ENCODE results near the gene PDCD1LG2. TPM values are rescaled to one million over a fixed set of nuclear protein-coding genes. Genes with fewer than 3 reads are reported as not detected.
A peak's percentile ranks its signal among the peaks of the same experiment; 100 is the strongest.

Gene PDCD1LG2
- total RNA-seq, 1 donor from 2014 or later: 8.8 TPM

DNA sequence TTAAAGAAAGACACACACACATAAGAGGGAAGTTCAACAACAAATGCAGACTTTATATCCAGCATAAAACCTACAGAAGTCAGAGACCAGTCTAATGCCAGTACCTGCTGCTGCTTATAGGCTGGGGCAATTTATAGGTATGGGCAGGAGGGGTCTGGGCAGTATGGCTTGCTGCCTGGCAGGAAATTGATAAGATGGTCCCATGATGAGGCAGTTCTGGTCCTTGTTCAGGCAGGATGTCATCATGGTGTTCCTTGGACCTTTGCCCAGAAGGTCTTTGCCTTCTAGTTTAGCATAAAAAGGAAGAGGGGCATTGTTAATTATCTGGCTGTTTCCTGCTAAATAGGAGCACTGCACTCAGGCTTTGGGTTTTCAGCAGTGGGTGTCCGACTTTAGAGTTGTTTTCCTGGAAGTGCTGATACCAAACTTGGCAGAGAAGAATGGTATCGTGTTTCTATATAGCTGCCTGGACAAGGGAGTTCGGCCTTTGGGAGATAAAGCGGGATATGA, 10.4 kb upstream of the PDCD1LG2 start:
- Mint-ChIP-seq H3K36me3 (ENCODE audit: low read depth, unreplicated experiment) (no peaks in the 10 kb centered on the region), H3K27ac (ENCODE audit: unreplicated experiment) (peak overlapping the region; percentile 48), H3K4me1 (ENCODE audit: low read depth, unreplicated experiment) (peaks cover 9% of the 10 kb centered on the region), H3K4me3 (ENCODE audit: unreplicated experiment) (no peak overlapping the region), H3K27me3 (ENCODE audit: low read depth, unreplicated experiment) (no peaks in the 10 kb centered on the region), H3K9me3 (ENCODE audit: unreplicated experiment) (peaks cover 5% of the 10 kb centered on the region)
- Histone ChIP-seq H3K27ac (ENCODE audit: low read depth, low read length) (peak overlapping the region; percentile 16), H3K4me1 (ENCODE audit: insufficient read depth, low read length) (peaks cover 15% of the 10 kb centered on the region), H3K36me3 (ENCODE audit: insufficient read depth, low read length) (no peaks in the 10 kb centered on the region), H2AFZ (ENCODE audit: low read depth, low read length) (peak overlapping the region; percentile 22), H3K9me3 (ENCODE audit: insufficient read depth, low read depth, low read length) (no peaks in the 10 kb centered on the region), H3K4me3 (ENCODE audit: insufficient read depth, low read depth, low read length) (no peak overlapping the region), H3K4me2 (ENCODE audit: low read length) (peak overlapping the region; percentile 46), H3K9ac (ENCODE audit: low read length) (no peak overlapping the region), H3K79me2 (ENCODE audit: insufficient read depth, low read length) (no peaks in the 10 kb centered on the region), H3K27me3 (ENCODE audit: insufficient read depth, low read length) (no peaks in the 10 kb centered on the region), H4K20me1 (ENCODE audit: insufficient read depth, low read length) (no peaks in the 10 kb centered on the region)
- TF ChIP-seq, protein P1, sequence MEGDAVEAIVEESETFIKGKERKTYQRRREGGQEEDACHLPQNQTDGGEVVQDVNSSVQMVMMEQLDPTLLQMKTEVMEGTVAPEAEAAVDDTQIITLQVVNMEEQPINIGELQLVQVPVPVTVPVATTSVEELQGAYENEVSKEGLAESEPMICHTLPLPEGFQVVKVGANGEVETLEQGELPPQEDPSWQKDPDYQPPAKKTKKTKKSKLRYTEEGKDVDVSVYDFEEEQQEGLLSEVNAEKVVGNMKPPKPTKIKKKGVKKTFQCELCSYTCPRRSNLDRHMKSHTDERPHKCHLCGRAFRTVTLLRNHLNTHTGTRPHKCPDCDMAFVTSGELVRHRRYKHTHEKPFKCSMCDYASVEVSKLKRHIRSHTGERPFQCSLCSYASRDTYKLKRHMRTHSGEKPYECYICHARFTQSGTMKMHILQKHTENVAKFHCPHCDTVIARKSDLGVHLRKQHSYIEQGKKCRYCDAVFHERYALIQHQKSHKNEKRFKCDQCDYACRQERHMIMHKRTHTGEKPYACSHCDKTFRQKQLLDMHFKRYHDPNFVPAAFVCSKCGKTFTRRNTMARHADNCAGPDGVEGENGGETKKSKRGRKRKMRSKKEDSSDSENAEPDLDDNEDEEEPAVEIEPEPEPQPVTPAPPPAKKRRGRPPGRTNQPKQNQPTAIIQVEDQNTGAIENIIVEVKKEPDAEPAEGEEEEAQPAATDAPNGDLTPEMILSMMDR (IDR thresholded peaks at IDR 0.05; ENCODE audit: insufficient read depth, low read depth, low read length): no peak
- no peak for TF ChIP-seq EZH2 (IDR thresholded peaks at IDR 0.05; ENCODE audit: insufficient read depth, low read length)
- DNase-seq (ENCODE audit: low read depth) (peak; percentile 49), FAIRE-seq (peak; percentile 26)

DNA sequence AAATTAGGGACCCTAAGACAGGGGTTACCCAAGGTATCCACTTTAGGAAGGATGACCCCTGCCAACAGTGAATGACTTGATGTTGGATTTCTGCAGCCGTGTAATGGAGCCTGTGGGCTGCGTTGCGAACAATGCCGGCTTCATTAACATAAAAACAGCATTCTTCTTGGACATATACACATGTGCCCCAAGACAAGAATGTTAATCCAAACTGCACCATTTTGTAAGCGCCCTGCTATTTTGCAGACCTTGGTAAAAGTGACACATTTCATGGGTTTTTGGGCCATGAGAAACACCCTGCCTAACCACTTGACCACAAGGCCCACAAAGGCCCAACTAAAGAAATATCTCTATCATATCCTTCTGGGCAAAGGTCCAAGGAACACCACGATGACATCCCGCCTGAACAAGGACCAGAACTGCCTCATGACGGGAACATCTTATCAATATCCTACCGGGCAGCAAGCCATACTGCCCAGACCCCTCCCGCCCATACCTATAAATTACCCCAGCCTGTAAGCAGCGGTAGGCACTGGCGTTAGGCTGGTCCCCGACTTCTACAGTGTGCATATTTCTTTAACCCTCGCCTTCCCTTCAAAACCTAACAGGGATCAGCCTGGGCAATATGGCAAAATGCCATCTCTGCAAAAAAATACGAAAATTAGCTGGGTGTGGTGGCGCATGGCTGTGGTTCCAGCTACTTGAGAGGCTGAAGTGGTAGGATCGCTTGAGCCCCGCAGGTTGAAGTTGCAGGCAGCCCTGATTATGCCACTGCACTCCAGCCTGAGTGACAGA, 9.7 kb upstream of the PDCD1LG2 start:
- Mint-ChIP-seq H3K36me3 (ENCODE audit: low read depth, unreplicated experiment) (peaks cover 3% of the 10 kb centered on the region), H3K27me3 (ENCODE audit: low read depth, unreplicated experiment) (no peaks in the 10 kb centered on the region), H3K9me3 (ENCODE audit: unreplicated experiment) (peaks cover 12% of the 10 kb centered on the region), H3K27ac (ENCODE audit: unreplicated experiment) (no peak overlapping the region), H3K4me1 (ENCODE audit: low read depth, unreplicated experiment) (peaks cover 9% of the 10 kb centered on the region), H3K4me3 (ENCODE audit: unreplicated experiment) (no peak overlapping the region)
- Histone ChIP-seq H4K20me1 (ENCODE audit: insufficient read depth, low read length) (no peaks in the 10 kb centered on the region), H3K9ac (ENCODE audit: low read length) (no peak overlapping the region), H3K9me3 (ENCODE audit: insufficient read depth, low read depth, low read length) (no peaks in the 10 kb centered on the region), H3K27ac (ENCODE audit: low read depth, low read length) (peak overlapping the region; percentile 16), H3K4me1 (ENCODE audit: insufficient read depth, low read length) (peaks cover 15% of the 10 kb centered on the region), H2AFZ (ENCODE audit: low read depth, low read length) (no peak overlapping the region), H3K4me2 (ENCODE audit: low read length) (peak overlapping the region; percentile 46), H3K4me3 (ENCODE audit: insufficient read depth, low read depth, low read length) (no peak overlapping the region), H3K27me3 (ENCODE audit: insufficient read depth, low read length) (no peaks in the 10 kb centered on the region), H3K36me3 (ENCODE audit: insufficient read depth, low read length) (no peaks in the 10 kb centered on the region), H3K79me2 (ENCODE audit: insufficient read depth, low read length) (no peaks in the 10 kb centered on the region)
- FAIRE-seq: peak; percentile 13
- DNase-seq (ENCODE audit: low read depth): peak; percentile 92
- TF ChIP-seq EZH2 (IDR thresholded peaks at IDR 0.05; ENCODE audit: insufficient read depth, low read length): no peak
- TF ChIP-seq, protein P1 (IDR thresholded peaks at IDR 0.05; ENCODE audit: insufficient read depth, low read depth, low read length): no peak

DNA sequence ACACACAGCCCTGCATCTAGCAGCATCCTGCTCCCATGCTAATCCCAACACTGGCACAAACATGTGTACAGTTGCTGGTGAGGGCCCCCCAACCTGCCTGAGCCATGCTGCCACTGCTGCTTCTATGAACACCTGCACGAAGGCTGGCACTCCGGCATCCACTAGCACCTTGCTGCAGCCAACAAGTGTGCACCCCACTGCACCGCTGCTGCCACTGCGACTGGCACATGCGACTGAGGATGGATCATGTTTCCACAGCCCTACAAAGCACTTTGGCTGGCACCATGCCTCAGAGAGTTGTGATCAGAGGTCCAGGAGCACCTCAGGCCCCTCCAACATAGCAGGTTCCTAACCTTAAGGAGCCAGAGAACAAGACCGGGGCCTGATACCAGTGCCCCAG, 7.8 kb upstream of the PDCD1LG2 start:
- Histone ChIP-seq H3K4me2 (ENCODE audit: low read length) (no peak overlapping the region), H3K27me3 (ENCODE audit: insufficient read depth, low read length) (no peaks in the 10 kb centered on the region), H3K9me3 (ENCODE audit: insufficient read depth, low read depth, low read length) (no peaks in the 10 kb centered on the region), H3K9ac (ENCODE audit: low read length) (no peak overlapping the region), H3K27ac (ENCODE audit: low read depth, low read length) (no peak overlapping the region), H3K79me2 (ENCODE audit: insufficient read depth, low read length) (no peaks in the 10 kb centered on the region), H2AFZ (ENCODE audit: low read depth, low read length) (no peak overlapping the region), H3K4me3 (ENCODE audit: insufficient read depth, low read depth, low read length) (no peak overlapping the region), H4K20me1 (ENCODE audit: insufficient read depth, low read length) (no peaks in the 10 kb centered on the region), H3K36me3 (ENCODE audit: insufficient read depth, low read length) (no peaks in the 10 kb centered on the region), H3K4me1 (ENCODE audit: insufficient read depth, low read length) (peaks cover 15% of the 10 kb centered on the region)
- no peak overlapping the region for H3K27ac Mint-ChIP-seq (ENCODE audit: unreplicated experiment)
- DNase-seq (ENCODE audit: low read depth) (no peak), FAIRE-seq (no peak)
- peaks cover 9% of the 10 kb centered on the region for H3K4me1 Mint-ChIP-seq (ENCODE audit: low read depth, unreplicated experiment)
- H3K27me3 Mint-ChIP-seq (ENCODE audit: low read depth, unreplicated experiment): no peaks in the 10 kb centered on the region
- no peak overlapping the region for H3K4me3 Mint-ChIP-seq (ENCODE audit: unreplicated experiment)
- H3K9me3 Mint-ChIP-seq (ENCODE audit: unreplicated experiment): peaks cover 12% of the 10 kb centered on the region
- no peak for TF ChIP-seq EZH2 (IDR thresholded peaks at IDR 0.05; ENCODE audit: insufficient read depth, low read length)
- peaks cover 3% of the 10 kb centered on the region for H3K36me3 Mint-ChIP-seq (ENCODE audit: low read depth, unreplicated experiment)

All from astrocyte (in vitro differentiated cells and primary cell).